NCI-H460 (cell line): ENCODE data around the gene KCNG2. TPM values are rescaled to one million over a fixed set of nuclear protein-coding genes. Genes with fewer than 3 reads are reported as not detected.
"Not testable (repeated sequence)": the region's sequence is repeated elsewhere in the genome, so short reads cannot be mapped to it uniquely, and the experiment has no call there.

Source experiments
- DNase-seq: peaks from one replicate; pipeline ENCODE4 v3.0.0-alpha.2; 2016; ENCODE audit warnings: low read depth; ENCODE audit errors: extremely low read depth
- total RNA-seq: library from RNA; depleted of rRNA; stranded (reverse); fragments of >200 nt; shearing (Covaris generic); gene quantifications from 2 replicates; pipeline ENCODE4 v1.2.3, GENCODE V29; 2014

The KCNG2 gene
- total RNA-seq, 1 experiment from 2014 or later: 6.0 TPM

DNA sequence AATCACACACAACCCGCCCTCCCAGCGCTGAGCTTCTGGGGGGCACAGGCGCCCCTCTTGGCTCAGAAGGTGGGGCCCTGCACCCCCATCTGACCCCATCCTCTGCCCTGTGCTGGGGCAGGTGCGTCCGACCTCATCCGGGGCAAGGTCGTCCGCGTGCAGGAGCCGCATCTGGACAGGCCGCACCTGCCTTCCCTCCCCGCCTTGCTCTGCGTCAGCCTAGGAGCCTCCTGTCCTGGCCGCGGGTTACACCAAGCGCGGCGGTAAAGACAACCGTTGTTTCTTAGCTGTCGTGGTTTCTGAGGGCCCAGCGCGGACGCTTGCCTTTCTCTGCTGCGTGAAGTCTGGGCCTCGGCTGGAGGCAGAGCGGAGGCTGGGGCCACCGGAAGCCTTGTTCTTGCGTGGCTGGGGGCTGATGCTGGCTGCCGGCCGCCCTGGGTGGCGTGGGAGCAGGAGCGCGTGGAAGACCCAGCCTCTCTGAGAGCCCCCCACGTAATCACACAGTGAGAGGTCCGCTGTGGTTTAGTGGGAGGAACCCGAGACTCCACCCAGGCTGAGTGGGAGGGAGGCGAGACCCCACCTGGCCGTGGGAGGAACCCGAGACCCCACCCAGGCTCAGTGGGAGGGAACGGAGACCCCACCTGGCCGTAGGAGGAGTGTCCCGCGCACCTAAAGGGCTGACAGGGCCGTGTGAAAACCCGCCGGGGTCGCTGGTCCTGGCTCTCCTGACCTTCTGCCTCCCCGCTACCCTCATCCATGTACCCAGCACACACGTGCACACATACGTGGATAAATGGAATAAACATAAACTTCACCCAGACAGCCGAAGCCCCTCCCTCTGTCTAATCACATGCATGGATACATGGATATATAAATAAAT lies 51.8 kb downstream of the KCNG2 start:
- no peak for DNase-seq

DNA sequence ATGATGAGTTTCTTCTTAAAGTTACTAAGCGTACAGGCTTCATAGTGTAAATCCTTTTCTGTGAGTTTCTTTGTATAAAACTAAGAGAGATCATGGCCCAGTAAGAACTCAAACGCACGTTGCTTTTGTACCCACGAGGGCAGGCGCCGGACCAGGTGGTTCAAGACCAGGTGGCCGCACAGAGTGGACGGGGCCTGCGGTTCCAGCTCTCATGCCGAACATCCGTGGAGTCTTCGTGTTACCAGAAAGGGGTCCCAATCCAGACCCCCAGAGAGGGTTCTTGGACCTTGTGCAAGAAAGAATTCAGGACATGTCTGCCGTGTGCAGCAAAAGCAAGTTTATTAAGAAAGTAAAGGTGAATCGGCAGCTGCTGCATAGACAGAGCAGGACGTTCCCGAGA lies 53.0 kb downstream of the KCNG2 start:
- DNase-seq: no peak

DNA sequence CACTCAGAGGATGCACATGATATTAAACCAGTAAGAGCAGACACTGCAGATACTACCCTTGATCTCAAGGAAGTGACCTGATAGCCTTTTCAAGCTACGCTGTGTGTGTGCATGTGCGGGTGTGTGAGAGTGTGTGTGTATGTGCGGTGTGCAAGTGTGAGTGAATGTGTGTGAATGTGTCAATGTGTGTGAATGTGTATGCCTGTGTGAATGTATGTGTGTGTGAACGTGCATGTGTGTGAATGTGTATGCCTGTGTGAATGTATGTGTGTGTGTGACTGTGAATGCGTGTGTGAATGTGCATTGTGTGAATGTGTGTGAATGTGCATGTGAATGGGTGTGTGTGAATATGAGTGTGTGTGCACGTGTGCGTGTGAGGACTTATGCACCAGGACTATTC lies 53.8 kb downstream of the KCNG2 start:
- DNase-seq: no peak

GRCh38 chr18:79851950-79852349 lies 54.2 kb downstream of the KCNG2 start:
- no peak for DNase-seq

DNA sequence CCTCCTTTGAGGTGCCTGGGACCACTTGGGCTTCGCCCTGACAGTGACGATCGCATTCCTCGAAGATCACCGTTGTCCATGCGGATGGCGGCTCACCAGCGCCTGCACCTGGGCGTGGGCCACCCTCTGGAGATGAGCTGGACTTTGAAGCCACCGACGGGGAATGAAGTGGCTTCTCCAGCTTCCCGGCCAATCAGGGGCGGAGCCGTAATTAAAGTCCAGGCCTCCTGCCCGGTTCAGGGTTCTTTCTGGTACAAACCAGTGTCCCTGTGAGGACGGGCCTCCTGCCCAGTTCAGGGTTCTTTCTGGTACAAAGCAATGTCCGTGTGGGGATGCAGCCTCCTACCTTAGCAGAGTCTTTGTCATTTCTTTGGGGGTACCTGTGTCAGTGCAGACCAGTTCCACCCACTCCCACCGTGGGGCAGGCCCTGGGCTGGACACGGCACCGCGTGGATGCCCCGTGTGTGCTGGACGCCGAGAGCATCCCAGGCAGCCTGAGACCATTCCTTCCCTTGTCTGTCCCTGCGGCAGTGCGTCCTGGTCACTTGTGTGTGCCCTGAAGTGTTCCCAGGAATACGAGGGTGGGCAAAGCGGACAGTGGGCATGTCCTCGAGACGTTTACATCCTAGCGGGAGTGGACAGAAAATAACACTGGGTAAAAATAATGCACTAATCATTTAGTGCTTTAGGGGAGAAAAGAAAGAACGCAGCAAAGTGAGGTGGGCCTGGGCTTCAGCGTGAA lies 55.0 kb downstream of the KCNG2 start:
- no peak for DNase-seq

DNA sequence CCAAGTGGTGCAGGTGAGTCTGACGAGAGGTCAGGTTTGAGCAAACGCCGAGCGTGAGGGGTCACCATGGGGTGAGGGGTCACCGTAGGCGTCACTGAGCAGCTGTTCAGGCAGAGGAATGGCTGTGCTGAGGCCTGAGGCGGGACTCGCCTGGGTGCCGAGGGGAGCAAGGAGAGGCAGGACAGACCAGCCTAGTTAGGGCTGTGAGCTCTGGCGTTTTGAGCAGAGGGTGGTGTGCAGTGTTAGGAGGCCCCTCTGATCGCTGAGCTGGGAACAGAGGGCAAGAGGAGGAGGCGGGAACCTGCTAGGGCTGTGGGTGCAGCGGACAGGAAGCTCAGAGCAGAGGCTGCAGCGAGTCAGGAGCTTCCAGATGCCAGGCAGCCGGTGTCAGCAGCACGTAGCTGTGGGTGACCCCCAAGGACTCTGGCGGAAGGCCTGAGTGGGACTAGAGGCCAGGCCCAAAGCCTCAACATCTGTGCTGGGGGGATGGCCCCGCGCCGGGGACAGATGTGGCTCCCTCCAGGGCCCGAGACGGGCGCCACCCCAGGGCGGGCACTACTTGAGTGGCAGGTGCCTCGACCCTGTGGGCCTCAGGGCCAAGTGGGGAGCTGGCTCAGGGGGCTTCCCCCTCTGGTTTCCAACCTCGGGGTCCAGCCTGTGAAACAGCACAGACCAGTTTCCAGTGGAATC lies 55.7 kb downstream of the KCNG2 start:
- DNase-seq: no peak

DNA sequence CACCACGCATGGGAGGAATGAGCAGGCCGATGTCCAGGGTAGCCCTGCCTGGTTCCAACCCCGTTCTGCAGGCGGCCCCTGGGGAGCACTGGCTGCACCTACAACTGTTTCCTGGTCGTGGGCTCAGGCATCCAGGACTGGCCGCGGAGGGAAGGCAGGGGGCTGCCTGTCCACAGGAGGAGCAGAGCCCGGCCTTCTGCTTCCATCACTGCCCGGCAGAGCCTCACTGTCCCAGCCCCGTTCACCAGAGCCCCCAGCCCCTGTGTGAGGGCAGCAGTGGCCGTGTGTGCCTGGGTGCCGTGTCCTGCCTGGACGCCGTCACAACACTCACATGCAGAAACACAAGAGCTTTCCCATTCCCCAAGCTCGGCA lies 56.2 kb downstream of the KCNG2 start:
- no peak for DNase-seq

GRCh38 chr18:79855147-79855933 lies 57.6 kb downstream of the KCNG2 start:
- DNase-seq: no peak

- DNase-seq: no peak
Measured at GRCh38 chr18:79856119-79857007, 58.6 kb downstream of the KCNG2 start.

GRCh38 chr18:79857082-79857671 lies 59.4 kb downstream of the KCNG2 start:
- DNase-seq: no peak

- DNase-seq: no peak
Measured at GRCh38 chr18:79859314-79859713, 61.6 kb downstream of the KCNG2 start.

DNA sequence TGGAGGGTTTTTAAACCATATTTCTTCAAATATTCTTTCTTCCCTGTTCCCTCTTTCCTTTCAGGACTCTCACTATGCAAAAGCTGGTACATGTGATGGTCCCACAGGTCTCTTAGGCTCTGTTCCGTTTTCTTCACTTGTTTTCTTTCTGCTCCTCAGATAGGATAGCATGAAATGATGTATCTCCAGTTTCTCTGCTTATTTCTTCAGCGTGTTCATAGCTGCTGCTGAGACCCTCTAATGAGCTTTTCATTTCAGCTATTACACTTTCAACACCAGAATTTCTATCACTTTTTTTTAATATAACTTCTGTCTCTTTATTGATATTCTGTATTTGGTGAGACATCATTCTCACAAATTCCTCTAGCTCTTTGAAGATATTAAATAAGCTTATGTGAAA lies 63.9 kb downstream of the KCNG2 start:
- no peak for DNase-seq

GRCh38 chr18:79862562-79862961 lies 64.8 kb downstream of the KCNG2 start:
- no peak for DNase-seq

- DNase-seq: no peak
Measured at GRCh38 chr18:79863161-79864005, 65.6 kb downstream of the KCNG2 start.

DNA sequence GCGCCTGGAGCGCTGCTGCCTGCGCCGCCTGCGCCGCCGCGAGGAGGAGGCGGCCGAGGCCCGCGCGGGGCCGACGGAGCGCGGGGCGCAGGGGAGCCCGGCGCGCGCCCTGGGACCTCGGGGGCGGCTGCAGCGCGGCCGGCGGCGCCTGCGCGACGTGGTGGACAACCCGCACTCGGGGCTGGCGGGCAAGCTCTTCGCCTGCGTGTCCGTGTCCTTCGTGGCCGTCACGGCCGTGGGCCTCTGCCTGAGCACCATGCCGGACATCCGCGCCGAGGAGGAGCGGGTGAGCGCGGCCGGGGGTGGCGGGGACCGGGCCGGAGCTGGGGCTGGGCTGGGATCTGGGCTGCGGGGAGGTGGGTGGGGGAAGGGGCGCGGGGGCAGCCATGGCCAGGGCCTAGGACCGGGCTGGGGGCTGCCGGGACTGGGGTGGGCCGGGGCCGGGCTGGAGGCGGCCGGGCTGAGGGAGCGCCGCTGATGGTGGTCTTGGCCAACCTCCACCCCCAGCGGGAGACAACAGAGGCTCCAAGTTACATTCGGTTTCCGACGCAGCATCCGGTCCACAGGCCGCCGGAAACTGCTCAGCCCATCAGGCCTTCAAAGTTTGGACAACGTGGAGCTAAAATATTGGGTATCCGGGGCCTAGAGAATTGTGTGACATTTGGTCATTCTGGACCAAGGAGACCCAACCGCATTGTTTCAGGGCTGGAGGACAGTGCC lies 66.4 kb downstream of the KCNG2 start:
- DNase-seq: no peak

DNA sequence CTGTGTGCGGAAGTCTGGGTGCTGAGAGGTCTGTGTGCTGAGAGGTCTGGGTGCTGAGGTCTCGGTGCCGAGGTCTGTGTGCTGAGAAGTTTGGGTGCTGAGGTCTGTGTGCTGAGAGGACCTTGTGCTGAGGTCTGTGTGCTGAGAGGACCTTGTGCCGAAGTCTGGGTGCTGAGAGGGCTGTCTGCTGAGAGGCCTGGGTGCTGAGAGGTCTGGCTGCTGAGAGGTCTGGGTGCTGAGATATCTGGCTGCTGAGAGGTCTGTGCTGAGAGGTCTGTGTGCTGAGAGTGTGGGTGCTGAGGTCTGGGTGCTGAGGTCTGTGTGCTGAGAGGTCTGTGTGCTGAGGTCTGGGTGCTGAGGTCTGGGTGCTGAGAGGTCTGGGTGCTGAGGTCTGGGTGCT lies 67.2 kb downstream of the KCNG2 start:
- not testable (repeated sequence) for DNase-seq

DNA sequence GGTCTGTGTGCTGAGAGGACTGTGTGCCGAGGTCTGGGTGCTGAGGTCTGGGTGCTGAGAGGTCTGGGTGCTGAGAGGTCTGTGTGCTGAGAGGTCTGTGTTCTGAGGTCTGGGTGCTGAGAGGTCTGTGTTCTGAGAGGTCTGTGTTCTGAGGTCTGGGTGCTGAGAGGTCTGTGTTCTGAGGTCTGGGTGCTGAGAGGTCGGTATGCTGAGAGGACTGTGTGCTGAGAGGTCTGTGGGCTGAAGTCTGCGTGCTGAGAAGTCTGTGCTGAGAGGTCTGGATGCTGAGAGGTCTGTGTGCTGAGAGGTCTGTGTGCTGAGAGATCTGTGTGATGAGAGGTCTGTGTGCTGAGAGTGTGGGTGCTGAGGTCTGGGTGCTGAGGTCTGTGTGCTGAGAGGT lies 68.2 kb downstream of the KCNG2 start:
- DNase-seq: not testable (repeated sequence)
